Naive B cell (primary cell): ENCODE results near the gene GTF3A. TPM values are rescaled to one million over a fixed set of nuclear protein-coding genes. Genes with fewer than 3 reads are reported as not detected.
A peak's percentile ranks its signal among the peaks of the same experiment; 100 is the strongest.

Experiments
- ATAC-seq, 2 donors: fragments of 150-1000 bp; cut with Tn5 transposase; 2 replicates each; pipeline ENCODE4 v1.10.0; 2021; ENCODE audit warnings: low read depth in 2 of 2, mild to moderate bottlenecking in 2 of 2, moderate library complexity in 2 of 2
- DNase-seq: peaks from one replicate; pipeline ENCODE4 v3.0.0; 2022
- H3K27ac Mint-ChIP-seq, 6 donors: one replicate each; pipeline ENCODE4 v1.8.0; 2020 to 2022; ENCODE audit warnings: mild to moderate bottlenecking in 6 of 6, mixed read lengths in 6 of 6, moderate library complexity in 5 of 6, inconsistent platforms in 2 of 6
- H3K27me3 Mint-ChIP-seq, 3 donors: one replicate each; pipeline ENCODE4 v1.8.0; 2021 to 2022; ENCODE audit warnings: mixed read lengths in 3 of 3, mild to moderate bottlenecking in 1 of 3
- H3K36me3 Mint-ChIP-seq, 2 donors: one replicate each; pipeline ENCODE4 v1.8.0; 2020 to 2022; ENCODE audit warnings: mixed read lengths in 2 of 2, inconsistent platforms in 1 of 2, mild to moderate bottlenecking in 1 of 2
- H3K4me1 Mint-ChIP-seq, 3 donors: one replicate each; pipeline ENCODE4 v1.8.0; 2020 to 2022; ENCODE audit warnings: mixed read lengths in 3 of 3, inconsistent platforms in 1 of 3, mild to moderate bottlenecking in 1 of 3, moderate library complexity in 1 of 3
- H3K4me3 Mint-ChIP-seq, 8 donors: one replicate each; pipeline ENCODE4 v1.8.0; 2020 to 2022; ENCODE audit warnings: mild to moderate bottlenecking in 8 of 8, mixed read lengths in 8 of 8, moderate library complexity in 8 of 8, inconsistent platforms in 2 of 8
- H3K9me3 Mint-ChIP-seq, 7 donors: one replicate each; pipeline ENCODE4 v1.8.0; 2020 to 2022; ENCODE audit warnings: mixed read lengths in 7 of 7, mild to moderate bottlenecking in 5 of 7, inconsistent platforms in 2 of 7, moderate library complexity in 1 of 7
- polyA plus RNA-seq, 6 donors: library from polyadenylated mRNA; unstranded; fragments of 300-500 nt; fragmentation: Illumina TruSeq; gene quantifications; one replicate each; pipeline ENCODE4 v1.2.3, GENCODE V29; 2021; ENCODE audit warnings: low read depth in 6 of 6

GTF3A gene
- polyA plus RNA-seq, result 100 to 1,000 TPM; 373 to 631 (median 487) TPM

GRCh38 chr13:27424246-27425157 is at the start of gene GTF3A:
Gene GTF3A (plus strand): TSS chr13:27424619.
- Mint-ChIP-seq H3K4me1 (peaks cover 30 to 46% (median 37%) of the 10 kb centered on the region in 3 donors), H3K9me3 (no peaks in the 10 kb centered on the region), H3K27me3 (no peaks in the 10 kb centered on the region), H3K27ac (peak within 1 kb of the TSS; percentile 87 to 98 (median 92)), H3K4me3 (peak within 1 kb of the TSS; percentile 80 to 99 (median 94)), H3K36me3 (peaks cover 0 to 12% of the 10 kb centered on the region in 2 donors)
- ATAC-seq (peak; percentile 62 to 74), DNase-seq (peak; percentile 92)

GRCh38 chr13:27374650-27375049 is 49.8 kb upstream of the GTF3A start:
- peak; percentile 86 to 90 for ATAC-seq
- Mint-ChIP-seq H3K36me3 (no peaks in the 10 kb centered on the region), H3K27ac (no peak overlapping the region), H3K9me3 (peaks cover 0 to 1% (median 0%) of the 10 kb centered on the region in 7 donors), H3K4me3 (no peak overlapping the region), H3K27me3 (peaks cover 37 to 46% (median 38%) of the 10 kb centered on the region in 3 donors), H3K4me1 (peaks cover 9 to 11% (median 10%) of the 10 kb centered on the region in 3 donors)
- peak; percentile 49 for DNase-seq

DNA sequence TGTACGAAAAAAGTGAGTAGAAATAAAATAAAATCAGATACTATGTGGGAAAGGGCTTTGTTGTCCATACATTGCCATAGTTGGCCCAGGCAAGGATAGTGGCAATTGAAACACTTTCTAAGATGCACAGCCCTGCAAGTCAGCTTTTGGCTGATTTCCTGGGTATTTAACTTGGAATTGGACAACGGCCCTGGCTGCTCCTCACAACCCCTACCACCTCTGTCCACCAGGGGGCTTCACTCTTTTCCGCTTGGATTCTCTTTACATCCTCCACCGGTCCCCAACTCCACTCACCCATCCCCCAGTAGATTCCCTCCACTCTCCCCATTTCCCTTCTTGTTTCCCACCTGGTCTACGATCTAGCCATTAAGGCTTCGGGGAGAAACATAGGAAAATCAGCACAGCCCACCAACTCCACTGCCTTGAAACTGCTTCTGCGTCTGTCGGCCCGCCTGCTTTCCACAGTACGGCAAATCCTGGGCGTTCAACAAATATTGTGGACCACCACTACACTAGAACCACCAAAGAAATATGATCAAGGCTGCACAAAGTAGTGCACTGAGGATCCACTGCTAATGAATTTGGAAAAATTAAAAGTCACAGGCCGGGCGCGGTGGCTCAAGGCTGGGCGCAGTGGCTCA is 48.6 kb upstream of the GTF3A start:
- H3K36me3 Mint-ChIP-seq, result no peaks in the 10 kb centered on the region
- peaks cover 38 to 51% (median 46%) of the 10 kb centered on the region in 3 donors for H3K27me3 Mint-ChIP-seq
- ATAC-seq (peak; percentile 36 to 43), DNase-seq (peak; percentile 37)
- peaks cover 9 to 11% (median 10%) of the 10 kb centered on the region in 3 donors for H3K4me1 Mint-ChIP-seq
- H3K9me3 Mint-ChIP-seq, result no peaks in the 10 kb centered on the region
- H3K4me3 Mint-ChIP-seq, result no peak overlapping the region
- peak overlapping the region in 3 of 6 donors; percentile 17 to 81 (median 18) for H3K27ac Mint-ChIP-seq

DNA sequence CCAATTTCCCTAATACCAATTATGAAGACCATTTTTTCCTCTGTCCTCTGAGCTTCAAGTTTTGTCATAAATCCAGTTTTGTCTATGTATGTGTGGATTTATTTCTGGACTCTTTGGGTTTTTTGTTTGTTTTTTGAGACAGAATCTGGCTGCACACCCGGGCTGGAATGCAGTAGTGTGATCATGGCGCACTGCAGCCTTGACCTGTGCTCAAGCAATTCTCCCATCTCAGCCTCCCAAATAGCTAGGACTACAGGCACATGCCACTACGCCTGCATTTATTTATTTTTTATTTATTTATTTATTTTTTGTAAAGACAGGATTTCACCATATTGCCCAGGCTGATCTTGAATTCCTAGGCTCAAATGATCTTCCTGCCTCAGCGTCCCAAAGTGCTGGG is 45.3 kb upstream of the GTF3A start:
- H3K27ac Mint-ChIP-seq, result no peak overlapping the region
- H3K27me3 Mint-ChIP-seq, result peaks cover 25 to 38% (median 32%) of the 10 kb centered on the region in 3 donors
- peaks cover 9 to 11% (median 10%) of the 10 kb centered on the region in 3 donors for H3K4me1 Mint-ChIP-seq
- ATAC-seq, result no peak
- DNase-seq, result no peak
- no peak overlapping the region for H3K4me3 Mint-ChIP-seq
- no peaks in the 10 kb centered on the region for H3K36me3 Mint-ChIP-seq
- H3K9me3 Mint-ChIP-seq, result no peaks in the 10 kb centered on the region

- Mint-ChIP-seq H3K27ac (no peak overlapping the region), H3K27me3 (peaks cover 27 to 37% (median 27%) of the 10 kb centered on the region in 3 donors), H3K4me1 (peaks cover 5% of the 10 kb centered on the region in 3 donors), H3K36me3 (no peaks in the 10 kb centered on the region), H3K4me3 (no peak overlapping the region), H3K9me3 (no peaks in the 10 kb centered on the region)
- DNase-seq, result peak; percentile 22
- ATAC-seq, result peak; percentile 34 to 54
Observed at GRCh38 chr13:27379694-27380641, 44.5 kb upstream of the GTF3A start.

GRCh38 chr13:27381601-27382000 is 42.8 kb upstream of the GTF3A start:
- Mint-ChIP-seq H3K27ac (no peak overlapping the region), H3K36me3 (no peaks in the 10 kb centered on the region), H3K4me3 (no peak overlapping the region), H3K4me1 (no peaks in the 10 kb centered on the region), H3K27me3 (peaks cover 27 to 41% (median 35%) of the 10 kb centered on the region in 3 donors), H3K9me3 (no peaks in the 10 kb centered on the region)
- ATAC-seq (no peak), DNase-seq (no peak)

DNA sequence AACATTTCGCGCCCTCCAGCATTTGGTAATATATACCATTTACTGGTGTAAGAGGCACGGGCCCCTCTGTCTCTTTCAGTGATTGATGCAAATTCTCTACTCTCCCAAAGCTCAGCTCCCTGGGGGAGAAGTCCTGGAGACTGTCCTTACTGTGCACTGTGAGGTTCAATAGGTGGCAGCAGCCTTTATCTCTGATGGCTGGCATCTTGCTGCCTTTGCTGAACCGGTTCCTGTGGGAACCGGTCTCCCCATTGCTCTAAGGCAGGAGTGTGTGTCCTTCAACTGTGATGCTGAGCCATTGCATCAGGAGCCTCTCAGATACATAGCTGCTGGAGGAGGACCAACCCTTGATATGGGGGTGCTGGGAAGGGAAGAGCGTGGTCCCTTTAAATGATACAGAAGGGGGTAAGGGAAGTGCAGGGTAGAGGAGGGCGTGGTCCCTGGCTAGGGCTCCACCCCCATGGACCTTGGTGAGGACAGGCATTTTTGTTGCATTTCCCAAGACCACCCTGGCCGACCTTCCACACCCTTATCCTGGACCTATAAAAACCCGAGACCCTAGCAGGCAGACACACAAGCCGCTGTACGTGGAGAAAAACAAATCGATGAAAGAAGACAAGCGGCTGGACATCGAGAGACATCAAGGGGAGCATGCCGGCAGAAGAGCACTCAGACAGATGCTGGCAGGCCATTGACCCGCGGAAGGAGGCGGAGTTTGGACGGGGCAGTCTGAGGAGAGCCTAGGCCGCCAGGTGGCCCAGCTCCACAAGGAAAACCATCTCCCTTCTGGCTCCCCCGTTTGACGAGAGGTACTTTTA is 41.1 kb upstream of the GTF3A start:
- peaks cover 22 to 49% (median 35%) of the 10 kb centered on the region in 3 donors for H3K27me3 Mint-ChIP-seq
- H3K4me1 Mint-ChIP-seq, result no peaks in the 10 kb centered on the region
- H3K4me3 Mint-ChIP-seq, result no peak overlapping the region
- H3K27ac Mint-ChIP-seq, result peak overlapping the region in 1 of 6 donors; percentile 14
- ATAC-seq (no peak), DNase-seq (no peak)
- H3K36me3 Mint-ChIP-seq, result no peaks in the 10 kb centered on the region
- no peaks in the 10 kb centered on the region for H3K9me3 Mint-ChIP-seq

DNA sequence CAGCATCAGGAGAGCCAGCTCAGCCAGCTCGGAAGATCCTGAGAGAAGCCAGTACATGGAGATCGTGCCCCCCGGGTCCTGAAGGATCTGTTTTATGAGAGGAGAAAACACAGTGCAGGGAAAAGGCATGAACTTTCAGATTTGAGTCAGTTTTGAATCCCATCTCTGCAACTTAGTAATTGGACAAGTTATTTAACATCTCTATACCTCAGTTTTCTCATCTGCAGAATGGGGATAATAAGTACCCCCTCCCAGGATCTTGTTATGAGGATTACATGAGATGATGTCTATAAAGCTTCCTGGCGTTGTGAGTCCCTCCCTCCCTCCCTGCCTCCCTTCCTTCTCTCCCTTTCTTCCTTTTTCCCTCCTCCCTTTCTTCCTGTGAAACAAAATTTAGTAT is 40.1 kb upstream of the GTF3A start:
- DNase-seq (no peak), ATAC-seq (no peak)
- H3K36me3 Mint-ChIP-seq, result no peaks in the 10 kb centered on the region
- peaks cover 22 to 49% (median 35%) of the 10 kb centered on the region in 3 donors for H3K27me3 Mint-ChIP-seq
- H3K4me1 Mint-ChIP-seq, result no peaks in the 10 kb centered on the region
- H3K4me3 Mint-ChIP-seq, result no peak overlapping the region
- H3K9me3 Mint-ChIP-seq, result no peaks in the 10 kb centered on the region
- no peak overlapping the region for H3K27ac Mint-ChIP-seq

DNA sequence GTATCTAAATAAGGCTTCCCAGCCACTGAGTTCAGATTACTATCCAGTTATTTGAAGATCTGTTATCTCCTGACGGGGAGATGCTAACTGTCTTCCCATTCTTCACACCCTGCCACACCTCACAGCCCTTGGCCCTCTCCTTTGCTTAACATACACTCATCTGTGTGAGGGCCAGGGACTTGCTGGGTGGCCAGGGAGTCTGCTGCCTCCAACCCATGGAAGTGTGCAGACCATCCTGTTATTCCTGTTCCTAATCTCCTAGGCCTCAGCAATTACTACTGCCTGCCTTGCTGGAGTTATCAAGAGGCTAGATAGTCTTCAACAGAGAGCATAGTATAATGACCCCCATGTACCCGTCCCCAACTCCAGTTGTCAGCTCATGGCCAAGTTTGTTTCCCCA is 36.2 kb upstream of the GTF3A start:
- ATAC-seq (no peak), DNase-seq (no peak)
- Mint-ChIP-seq H3K27me3 (peaks cover 6 to 26% (median 24%) of the 10 kb centered on the region in 3 donors), H3K9me3 (no peaks in the 10 kb centered on the region), H3K4me1 (no peaks in the 10 kb centered on the region), H3K36me3 (no peaks in the 10 kb centered on the region), H3K4me3 (peak overlapping the region in 1 of 8 donors; percentile 70), H3K27ac (no peak overlapping the region)

DNA sequence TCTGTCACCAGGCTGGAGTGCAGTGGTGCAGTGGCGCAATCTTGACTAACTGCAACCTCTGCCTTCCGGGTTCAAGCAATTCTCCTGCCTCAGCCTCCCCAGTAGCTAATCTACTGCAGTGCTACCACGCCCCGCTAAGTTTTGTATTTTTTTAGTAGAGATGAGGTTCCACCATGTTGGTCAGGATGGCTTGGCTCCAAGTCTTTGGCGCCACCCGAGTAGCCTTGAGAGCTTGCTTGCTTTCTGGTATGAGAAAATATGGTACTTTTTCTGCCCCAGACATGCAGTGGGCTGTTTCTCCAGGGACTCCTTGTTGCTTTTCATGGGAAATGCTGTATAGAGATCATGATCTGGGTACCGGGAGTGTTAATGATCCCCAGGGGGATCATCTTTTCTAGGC is 34.5 kb upstream of the GTF3A start:
- H3K4me1 Mint-ChIP-seq, result no peaks in the 10 kb centered on the region
- H3K27me3 Mint-ChIP-seq, result peaks cover 3 to 23% (median 10%) of the 10 kb centered on the region in 3 donors
- H3K36me3 Mint-ChIP-seq, result no peaks in the 10 kb centered on the region
- H3K9me3 Mint-ChIP-seq, result no peaks in the 10 kb centered on the region
- DNase-seq (no peak), ATAC-seq (no peak)
- H3K4me3 Mint-ChIP-seq, result no peak overlapping the region
- H3K27ac Mint-ChIP-seq, result peak overlapping the region in 1 of 6 donors; percentile 19

DNA sequence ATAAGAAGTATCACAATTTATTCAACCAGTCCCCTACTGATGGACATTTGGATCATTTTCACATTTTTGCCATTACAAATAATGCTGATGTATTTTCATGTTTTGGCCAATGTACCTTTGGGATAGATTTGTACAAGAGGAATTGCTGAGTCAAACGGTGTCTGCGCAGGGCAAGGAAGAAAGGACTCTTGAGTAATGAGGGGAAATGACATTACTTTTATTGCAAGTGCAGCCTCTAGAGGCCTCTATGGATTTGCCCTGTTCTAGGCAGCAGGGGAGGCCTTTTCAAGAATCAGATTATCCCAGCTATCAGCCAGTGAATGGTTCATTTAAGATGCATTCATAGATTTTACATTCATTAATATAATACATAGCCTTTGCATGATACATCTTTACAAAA is 32.9 kb upstream of the GTF3A start:
- Mint-ChIP-seq H3K27me3 (peaks cover 9 to 21% (median 17%) of the 10 kb centered on the region in 3 donors), H3K27ac (no peak overlapping the region), H3K4me1 (no peaks in the 10 kb centered on the region), H3K36me3 (no peaks in the 10 kb centered on the region), H3K4me3 (no peak overlapping the region), H3K9me3 (no peaks in the 10 kb centered on the region)
- DNase-seq, result no peak
- ATAC-seq, result no peak

DNA sequence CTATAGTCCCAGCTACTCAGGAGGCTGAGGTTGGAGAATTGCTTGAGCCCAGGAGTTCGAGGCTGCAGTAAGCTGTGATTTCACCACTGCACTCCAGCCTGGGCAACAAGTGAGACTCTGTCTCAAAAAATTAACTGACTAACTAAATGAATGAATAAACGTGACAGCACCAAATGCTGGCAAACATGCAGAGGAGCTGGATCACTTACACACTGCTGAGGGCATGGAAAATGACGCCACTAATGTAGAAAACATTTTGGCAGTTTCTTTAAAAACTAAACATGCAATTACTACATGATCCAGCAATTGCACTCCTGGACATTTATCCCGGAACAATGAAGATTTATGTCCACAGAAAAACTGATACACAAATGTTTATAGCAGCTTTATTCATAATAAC is 31.3 kb upstream of the GTF3A start:
- Mint-ChIP-seq H3K4me3 (no peak overlapping the region), H3K27me3 (peaks cover 9 to 21% (median 11%) of the 10 kb centered on the region in 3 donors), H3K27ac (no peak overlapping the region), H3K36me3 (no peaks in the 10 kb centered on the region), H3K4me1 (no peaks in the 10 kb centered on the region), H3K9me3 (no peaks in the 10 kb centered on the region)
- ATAC-seq, result no peak
- DNase-seq, result no peak
